ENCODE measurements around the gene INPP5F.

DNA sequence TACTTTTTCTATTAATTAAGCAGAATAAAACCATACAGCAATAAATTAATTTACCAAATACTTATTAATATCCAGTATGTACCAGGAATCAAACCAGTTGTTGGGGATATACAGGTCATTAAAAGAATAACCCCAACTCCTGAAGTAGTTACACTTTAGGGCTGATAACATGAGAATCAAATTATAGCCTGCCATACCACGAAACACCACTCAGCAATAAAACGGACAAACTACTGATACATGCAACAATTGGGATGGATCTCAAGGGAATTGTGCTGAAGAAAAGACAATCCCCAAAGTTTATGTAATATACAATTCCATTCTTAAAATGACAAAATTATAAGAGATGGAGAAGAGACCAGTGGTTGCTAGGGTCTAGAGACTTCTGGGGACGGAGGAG, 124.1 kb downstream of the INPP5F start:
- TF ChIP-seq CTCF (IDR thresholded peaks at IDR 0.05) (no peak), POLR2A (IDR thresholded peaks at IDR 0.05) (no peak)

Measured in stomach (tissue), 4 donors.